GM19193 (cell line): ENCODE data around the gene RAB8B.

Experiments used
- POLR2A ChIP-seq: IDR thresholded peaks from 4 replicates; pipeline ENCODE4 v1.6.1; 2011; ENCODE audit not compliant: insufficient read depth, insufficient read length; ENCODE audit errors: extremely low read depth

Gene RAB8B

GRCh38 chr15:63261311-63261710, 71.9 kb downstream of the RAB8B start:
- TF ChIP-seq POLR2A, result no peak

- no peak for TF ChIP-seq POLR2A
Observed at GRCh38 chr15:63263519-63263918, 74.1 kb downstream of the RAB8B start.

DNA sequence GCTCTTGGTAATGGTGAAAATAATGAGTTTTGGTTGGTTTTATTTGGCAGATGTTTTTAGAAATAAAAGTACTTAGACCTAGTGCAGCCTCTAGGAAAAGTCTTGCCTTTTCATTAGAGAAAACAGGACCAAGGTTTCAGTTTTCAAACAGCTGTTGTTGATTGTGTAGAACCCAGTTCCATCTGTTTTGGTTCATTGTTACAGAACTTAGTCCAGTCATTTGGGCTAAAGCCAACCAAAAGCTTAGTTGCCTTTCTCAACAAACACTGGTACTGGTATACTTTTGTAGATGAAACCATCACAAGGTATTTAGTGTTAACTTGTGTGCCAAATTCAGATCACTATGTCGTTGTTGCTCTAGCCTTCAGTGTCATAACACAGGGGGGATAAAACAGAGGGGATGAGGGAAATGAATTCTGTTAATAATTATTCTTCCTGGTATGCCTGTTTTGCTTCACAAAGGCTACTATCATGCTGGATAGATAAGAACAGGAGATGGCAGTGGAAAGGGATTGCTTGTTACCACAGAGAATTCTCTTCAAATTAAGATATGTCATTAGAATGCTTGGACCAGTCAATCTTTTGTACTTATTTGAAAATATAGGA, 75.4 kb downstream of the RAB8B start:
- TF ChIP-seq POLR2A, result no peak

- TF ChIP-seq POLR2A, result no peak
Observed at GRCh38 chr15:63274427-63274826, 85.0 kb downstream of the RAB8B start.

GRCh38 chr15:63276342-63277037, 87.1 kb downstream of the RAB8B start:
- TF ChIP-seq POLR2A, result no peak

DNA sequence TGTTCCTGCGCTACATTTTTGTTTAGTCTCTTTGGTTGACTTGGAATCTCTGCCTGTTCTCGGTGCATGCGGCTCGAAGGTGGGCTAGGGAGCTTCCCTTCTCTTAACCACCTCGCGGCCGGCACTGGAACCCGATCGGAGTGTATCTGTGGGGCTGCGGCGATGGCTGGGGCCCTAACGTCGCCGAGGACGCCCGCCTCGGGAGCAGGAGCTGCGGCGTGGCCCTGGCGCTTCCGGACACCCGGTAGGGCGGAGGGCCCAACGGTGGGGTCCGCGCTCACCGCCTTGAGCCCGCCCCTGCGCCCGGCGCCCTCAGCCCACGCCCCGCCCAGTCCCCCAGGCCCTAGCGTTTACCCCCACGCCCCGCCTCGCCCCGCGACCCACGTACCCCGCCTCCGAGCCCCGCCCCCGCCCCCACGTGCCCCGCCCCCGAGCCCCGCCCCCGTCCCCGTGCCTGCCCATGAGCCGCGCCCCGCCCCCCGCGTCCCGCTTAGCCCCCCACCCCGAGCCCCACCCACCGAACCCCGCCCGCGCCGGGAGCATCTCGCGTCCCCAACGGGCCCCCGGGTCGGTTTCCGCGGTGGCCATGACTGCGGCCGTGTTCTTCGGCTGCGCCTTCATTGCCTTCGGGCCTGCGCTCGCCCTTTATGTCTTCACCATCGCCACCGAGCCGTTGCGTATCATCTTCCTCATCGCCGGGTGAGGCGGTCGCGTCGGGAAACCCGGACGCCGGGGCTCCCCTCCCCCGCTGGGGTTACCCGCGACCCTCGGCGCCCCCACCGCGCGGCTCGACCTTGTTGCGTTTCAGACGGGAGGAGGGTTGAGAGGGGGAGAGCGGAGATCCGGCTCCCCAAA, 87.9 kb downstream of the RAB8B start, which contains the start of gene APH1B:
Gene APH1B (plus strand): TSS at position 568 of the 855 bp plus-strand sequence. CDS start 19 bp downstream, at position 587.
- peak; percentile 75 for TF ChIP-seq POLR2A

- no peak for TF ChIP-seq POLR2A
Observed at GRCh38 chr15:63277893-63278456, 88.6 kb downstream of the RAB8B start.

DNA sequence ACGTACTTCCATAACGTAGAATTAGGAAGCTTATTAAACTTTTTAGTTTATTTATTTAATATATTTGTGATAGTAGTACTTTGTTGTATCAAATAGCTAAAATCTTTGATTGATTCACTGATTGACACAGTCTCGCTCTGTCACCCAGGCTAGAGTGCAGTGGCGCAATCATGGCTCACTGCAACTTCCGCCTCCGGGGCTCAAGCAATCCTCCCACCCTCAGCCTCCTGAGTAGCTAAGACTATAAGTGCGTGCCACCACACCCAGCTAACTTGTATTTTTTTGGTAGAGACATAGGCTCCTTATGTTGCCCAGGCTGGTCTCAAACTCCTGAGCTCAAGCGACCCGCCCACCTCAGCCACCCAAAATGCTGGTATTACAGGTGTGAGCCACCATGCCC, 93.7 kb downstream of the RAB8B start:
- TF ChIP-seq POLR2A, result no peak

DNA sequence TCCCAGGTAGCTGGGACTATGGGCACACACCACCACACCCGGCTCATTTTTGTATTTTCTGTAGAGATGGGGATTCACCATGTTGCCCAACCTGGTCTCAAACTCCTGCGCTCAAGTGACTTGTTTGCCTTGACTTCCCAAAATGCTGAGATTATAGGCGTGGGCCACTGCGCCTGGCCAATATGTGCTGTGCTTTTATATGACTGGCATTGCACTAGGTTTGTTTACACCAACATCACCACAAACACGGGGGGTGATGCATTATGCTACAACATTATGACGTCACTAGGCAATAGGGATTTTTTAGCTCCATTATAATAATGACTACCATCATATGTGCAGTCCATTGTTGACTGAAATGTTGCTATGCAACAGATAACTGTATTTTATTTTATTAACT, 94.9 kb downstream of the RAB8B start:
- TF ChIP-seq POLR2A, result no peak

DNA sequence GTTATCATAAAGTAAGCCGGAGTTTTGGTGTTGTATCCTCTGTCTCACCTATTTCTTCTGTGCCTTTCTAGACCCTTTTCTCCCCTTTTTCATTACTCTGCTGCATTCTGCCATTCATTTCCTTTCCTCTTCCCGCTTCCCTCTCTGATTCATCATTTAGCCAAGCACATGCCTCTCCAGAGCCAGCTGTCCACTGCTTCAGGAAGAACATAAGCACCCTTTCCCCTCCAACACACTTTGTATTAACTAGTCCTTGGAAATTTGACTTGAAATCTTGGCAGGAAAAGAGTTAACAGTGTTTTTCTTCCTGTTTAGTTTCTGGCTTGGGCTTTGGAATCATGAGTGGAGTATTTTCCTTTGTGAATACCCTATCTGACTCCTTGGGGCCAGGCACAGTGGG, 97.7 kb downstream of the RAB8B start:
- no peak for TF ChIP-seq POLR2A

- TF ChIP-seq POLR2A, result no peak
Observed at GRCh38 chr15:63288342-63288741, 98.9 kb downstream of the RAB8B start.

- no peak for TF ChIP-seq POLR2A
Observed at GRCh38 chr15:63288778-63289378, 99.5 kb downstream of the RAB8B start.

DNA sequence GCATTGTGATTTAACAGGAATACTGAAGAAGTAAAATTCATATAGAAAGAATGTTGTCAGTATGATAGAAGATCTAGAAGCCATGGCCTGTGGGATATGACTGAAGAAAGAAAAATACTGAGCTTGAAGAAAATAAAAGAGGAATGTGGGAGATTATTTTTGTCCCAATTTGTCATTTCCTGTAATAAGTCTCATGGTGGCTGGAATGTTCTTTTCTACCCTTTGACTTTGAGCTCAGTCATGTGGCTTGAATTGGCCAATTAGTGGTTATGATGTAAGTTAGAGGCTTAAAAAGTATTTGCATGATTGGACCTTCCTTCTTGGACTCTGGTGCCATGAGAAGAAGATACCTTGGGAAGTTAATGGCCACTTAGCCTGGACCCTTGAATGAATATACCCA, 102.1 kb downstream of the RAB8B start:
- no peak for TF ChIP-seq POLR2A

- no peak for TF ChIP-seq POLR2A
Observed at GRCh38 chr15:63292241-63292640, 102.8 kb downstream of the RAB8B start.

DNA sequence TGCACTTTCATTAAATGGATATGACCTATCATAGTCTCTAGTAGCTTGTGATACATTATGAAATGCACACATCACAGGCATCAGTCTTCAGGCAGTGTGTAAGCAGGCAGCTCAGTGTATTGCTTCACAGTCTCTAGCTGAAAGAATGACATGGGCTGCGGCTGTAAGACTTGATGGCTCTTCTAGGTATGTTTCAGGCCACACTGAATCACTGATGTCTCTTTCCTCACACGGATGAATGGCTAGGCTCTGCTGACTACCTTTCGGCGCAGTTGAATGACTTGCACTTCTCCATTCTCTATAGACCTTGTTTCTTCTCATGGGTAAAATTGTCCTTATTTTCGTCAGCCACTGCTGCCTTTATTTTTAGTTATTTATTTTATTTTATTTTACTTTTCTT, 103.4 kb downstream of the RAB8B start:
- TF ChIP-seq POLR2A, result no peak
